GM21381 (cell line): ENCODE results near the gene TNPO2.
"Not testable (repeated sequence)": the region's sequence is repeated elsewhere in the genome, so short reads cannot be mapped to it uniquely, and the experiment has no call there.

Experiments used
- ATAC-seq: cut with Tn5 transposase; IDR thresholded peaks from one replicate; pipeline ENCODE4 v1.9.1; 2021; ENCODE audit warnings: mild to moderate bottlenecking, moderate library complexity; ENCODE audit not compliant: unreplicated experiment

TNPO2 gene

GRCh38 chr19:12706332-12706718 is 17.4 kb downstream of the TNPO2 start:
- ATAC-seq: no peak

DNA sequence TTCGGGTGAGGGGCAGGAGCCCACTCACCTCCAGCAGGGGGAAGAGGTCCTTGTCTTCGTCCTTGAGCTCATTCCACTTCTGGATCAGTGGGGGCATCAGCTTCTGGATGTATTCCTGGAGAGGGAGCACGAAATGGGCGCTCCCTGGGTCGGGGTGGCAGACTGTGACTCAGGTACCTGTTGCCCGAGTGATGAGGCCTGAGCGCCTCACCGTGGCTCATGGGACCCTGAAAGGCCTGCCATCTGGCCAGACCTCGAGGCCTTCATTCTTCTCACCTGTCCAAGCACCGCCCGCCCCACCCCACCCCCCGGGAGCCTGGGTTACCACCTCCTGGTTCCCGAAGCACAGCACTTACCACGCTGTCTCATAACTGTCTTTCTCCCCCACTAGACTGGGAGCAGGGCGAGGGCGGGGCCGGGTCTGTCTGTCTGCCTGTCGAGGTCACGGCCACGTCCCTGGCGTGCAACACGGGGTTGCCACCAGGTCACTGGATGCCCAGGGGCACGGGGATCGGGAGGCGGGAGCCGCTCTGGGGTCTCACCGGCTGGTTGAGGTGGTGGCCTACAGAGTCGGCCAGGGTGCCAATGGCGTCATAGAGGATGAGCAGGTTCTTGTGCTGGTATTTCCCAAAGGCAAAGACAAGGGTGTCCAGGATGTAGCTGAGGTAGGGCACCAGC is 17.9 kb downstream of the TNPO2 start:
- no peak for ATAC-seq

GRCh38 chr19:12705169-12705568 is 18.6 kb downstream of the TNPO2 start:
- no peak for ATAC-seq

DNA sequence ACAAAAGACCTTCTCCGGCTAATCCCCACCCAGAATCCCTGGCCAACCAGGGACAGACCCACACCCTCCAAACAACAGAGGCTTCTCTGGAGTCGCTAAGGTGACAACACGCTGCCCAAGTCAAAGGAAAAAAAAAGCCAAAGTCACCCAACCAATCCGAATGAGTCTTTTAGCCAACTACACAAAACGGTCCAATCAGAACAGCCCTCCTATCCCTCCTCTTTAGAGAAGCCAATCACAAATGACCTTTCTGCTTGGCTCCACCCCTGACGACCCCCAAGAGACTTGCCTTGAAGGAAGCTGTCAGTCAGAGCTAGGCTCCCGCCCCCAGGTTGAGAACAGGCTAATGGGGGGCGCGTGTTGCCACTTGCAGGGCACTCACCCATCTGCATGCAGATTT is 20.7 kb downstream of the TNPO2 start:
- no peak for ATAC-seq

GRCh38 chr19:12701596-12702282 is 22.0 kb downstream of the TNPO2 start:
- ATAC-seq: no peak

DNA sequence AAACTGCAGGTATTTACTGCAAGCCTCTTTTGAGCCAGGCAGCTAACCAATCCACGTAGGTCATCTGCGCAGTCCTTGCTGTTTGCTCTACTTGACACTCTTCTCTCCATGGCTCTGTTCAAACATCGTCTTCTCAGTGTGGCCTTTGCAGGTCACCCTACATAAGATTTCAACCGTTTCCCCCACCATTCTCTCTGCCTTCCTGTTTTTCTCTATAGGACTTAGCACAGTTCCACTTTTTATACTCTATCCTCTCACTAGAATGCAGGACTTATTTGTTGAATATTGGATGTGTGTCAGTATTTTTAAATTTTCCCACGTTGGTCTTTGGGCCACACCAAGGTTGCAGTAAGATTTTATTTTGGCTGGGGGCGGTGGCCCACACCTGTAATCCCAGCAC is 25.6 kb downstream of the TNPO2 start:
- ATAC-seq: no peak

DNA sequence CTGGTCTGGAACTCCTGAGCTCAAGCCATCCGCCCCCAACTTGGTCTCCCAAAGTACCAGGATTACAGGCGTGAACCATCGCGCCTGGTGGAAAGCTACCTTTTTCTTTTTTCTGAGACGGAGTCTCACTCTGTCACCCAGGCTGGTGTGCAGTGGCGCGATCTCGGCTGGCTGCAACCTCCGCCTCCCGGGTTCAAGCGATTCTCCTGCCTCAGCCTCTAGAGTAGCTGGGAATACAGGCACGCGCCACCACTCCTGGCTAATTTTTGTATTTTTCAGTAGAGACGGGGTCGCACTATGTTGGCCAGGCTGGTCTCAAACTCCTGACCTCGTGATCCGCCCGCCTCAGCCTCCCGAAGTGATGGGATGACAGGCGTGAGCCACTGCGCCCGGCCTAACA is 26.3 kb downstream of the TNPO2 start:
- not testable (repeated sequence) for ATAC-seq

GRCh38 chr19:12696366-12697335 is 27.1 kb downstream of the TNPO2 start, which contains the start of gene FBXW9:
FBXW9 (minus strand) TSS chr19:12696631; CDS start chr19:12696581, 50 bp downstream.
- ATAC-seq: peak; percentile 68

- ATAC-seq: peak; percentile 19
These were observed 27.8 kb downstream of the TNPO2 start for GRCh38 chr19:12695997-12696365.

DNA sequence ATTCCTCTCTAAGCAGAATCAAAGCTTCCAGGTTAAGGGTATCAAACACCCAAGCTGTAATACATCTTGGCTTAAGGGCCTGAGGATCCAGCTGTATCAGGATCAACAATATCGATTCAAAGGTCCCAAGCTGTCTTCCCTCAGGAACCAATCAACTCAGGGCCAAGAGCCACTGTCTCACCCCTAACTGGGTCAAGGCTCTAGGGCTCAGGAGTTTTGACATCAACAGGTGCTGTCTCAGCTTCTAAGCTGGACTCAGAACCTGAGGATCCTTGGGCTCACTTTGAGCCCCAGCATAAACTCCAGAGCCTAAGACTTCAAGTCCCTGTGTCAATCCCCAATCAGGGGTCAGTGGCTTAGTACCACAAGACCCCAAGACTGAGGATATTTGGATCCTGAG is 28.2 kb downstream of the TNPO2 start:
- ATAC-seq: no peak

DNA sequence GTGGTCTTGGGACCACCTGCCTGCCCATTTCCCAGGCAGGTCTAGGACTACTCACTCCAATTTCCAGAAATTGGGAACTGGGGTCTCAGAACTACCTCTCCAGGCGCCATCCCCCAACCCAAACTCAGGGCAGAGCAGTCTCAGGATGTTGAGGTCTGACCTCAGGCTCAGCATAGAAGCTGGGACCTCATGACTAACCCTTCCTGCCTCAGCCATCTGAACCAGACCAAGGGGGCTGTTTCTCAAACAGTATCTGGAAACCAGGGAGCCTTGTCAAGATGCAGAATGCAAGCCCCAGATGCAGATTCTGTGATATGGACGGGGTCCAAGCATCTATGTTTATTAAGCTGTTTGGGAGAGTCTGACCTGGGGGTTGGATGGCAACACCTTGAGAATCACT is 28.6 kb downstream of the TNPO2 start:
- ATAC-seq: no peak

DNA sequence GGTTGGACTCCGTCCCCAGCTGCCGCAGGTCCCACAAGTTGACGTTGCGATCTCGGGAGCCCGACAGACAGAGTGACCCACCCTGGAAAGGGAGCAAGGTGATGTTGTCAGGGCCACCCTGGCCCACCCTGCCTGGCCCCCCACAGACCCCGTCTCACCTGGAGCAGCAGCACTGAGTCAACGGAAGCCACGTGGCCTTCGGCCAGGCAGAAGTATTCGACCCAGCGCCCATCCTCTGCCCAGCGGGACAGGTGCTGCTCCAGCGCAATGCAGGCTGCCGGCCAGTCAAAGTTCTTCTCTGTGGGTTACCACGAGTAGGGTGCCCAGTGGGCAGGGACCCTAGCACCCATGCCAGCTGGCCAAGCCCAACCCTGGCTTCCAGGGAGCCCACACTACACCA is 29.1 kb downstream of the TNPO2 start:
- no peak for ATAC-seq

DNA sequence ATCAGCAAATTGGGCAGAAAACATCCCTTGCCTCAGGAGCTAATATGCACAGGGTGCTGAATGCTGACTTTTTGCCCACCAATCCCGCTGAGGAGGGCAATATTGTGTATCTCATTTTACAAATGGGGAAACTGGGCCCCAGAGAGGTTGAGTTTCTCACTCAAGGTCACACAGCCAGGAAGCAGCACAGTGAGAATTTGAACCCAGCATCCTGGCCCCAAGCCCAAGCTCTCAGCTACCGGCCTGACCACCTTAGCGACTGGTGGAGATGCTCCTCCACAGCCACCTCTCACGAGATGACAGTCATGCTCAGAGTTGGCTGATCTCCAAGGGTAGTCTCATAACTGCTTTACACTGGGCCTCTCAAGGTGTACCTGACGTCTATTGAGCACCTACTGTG is 30.8 kb downstream of the TNPO2 start:
- ATAC-seq: no peak

DNA sequence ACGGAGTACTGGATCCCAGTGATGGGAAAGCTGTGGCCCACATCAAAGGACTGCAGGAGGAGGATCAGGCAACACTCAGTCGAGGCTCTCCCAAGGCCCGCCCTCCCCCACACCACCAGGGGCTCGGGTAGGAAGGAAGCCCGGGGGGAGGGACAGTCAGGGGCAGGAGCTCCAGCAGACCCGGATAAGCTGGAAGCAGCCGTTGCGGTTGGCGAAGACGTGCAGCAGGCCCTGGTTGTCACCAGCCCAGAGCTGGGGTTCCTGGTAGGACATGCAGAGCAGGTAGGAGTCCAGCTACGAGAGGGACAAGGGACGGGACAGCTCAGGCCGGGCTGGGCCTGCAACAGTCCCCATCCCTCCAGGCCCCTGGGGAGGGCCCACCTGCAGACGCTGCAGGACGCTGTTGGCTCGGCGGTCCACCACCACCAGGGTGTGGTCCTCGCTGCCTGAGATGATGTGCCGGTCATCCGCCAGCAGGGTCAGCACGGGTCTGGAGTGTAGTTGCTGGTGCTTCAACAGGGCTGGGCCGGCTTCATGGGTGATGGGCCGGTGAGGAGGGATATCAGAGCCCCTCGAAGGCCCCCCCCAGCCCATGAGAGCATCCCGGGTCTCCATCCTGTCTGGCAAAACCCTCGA is 34.0 kb downstream of the TNPO2 start:
- no peak for ATAC-seq

GRCh38 chr19:12689012-12689411 is 34.7 kb downstream of the TNPO2 start:
- ATAC-seq: no peak

- no peak for ATAC-seq
These were observed 36.1 kb downstream of the TNPO2 start, which contains the start of gene GNG14 for GRCh38 chr19:12687496-12688196. GNG14 (plus strand) TSS chr19:12687998; CDS start chr19:12688049, 51 bp downstream.

- no peak for ATAC-seq
These were observed 37.9 kb downstream of the TNPO2 start for GRCh38 chr19:12685831-12686230.

GRCh38 chr19:12681074-12681987 is 42.4 kb downstream of the TNPO2 start, which contains the start of gene DHPS:
DHPS (minus strand) TSS chr19:12681880; CDS start chr19:12681766, 114 bp downstream.
- ATAC-seq: peak; percentile 59

GRCh38 chr19:12680034-12680433 is 43.7 kb downstream of the TNPO2 start:
- no peak for ATAC-seq
